Uterus (tissue), 4 donors: ENCODE results near the gene SLC16A12. TPM values are rescaled to one million over a fixed set of nuclear protein-coding genes. Genes with fewer than 3 reads are reported as not detected.
"Not testable (repeated sequence)": the region's sequence is repeated elsewhere in the genome, so short reads cannot be mapped to it uniquely, and the experiment has no call there.

Source experiments
- DNase-seq, 2 donors: peaks; one replicate each; pipeline ENCODE4 v3.0.0-alpha.2; 2019 to 2020
- H3K27ac ChIP-seq, 2 donors: fragments of 200-600 bp; sonication (generic); 1 replicate in 1 of 2; 2 replicates in 1 of 2; pipeline ENCODE4 v1.5.1; 2016 to 2018
- H3K27me3 ChIP-seq, 2 donors: fragments of 200-600 bp; sonication (generic); one replicate each; pipeline ENCODE4 v1.5.1; 2018 to 2019; ENCODE audit warnings: control low read depth in 1 of 2
- H3K36me3 ChIP-seq, 2 donors: fragments of 200-600 bp; sonication (generic); one replicate each; pipeline ENCODE4 v1.5.1; 2019; ENCODE audit warnings: control low read depth in 1 of 2
- H3K4me1 ChIP-seq, 2 donors: fragments of 200-600 bp; sonication (generic); one replicate each; pipeline ENCODE4 v1.5.1; 2018 to 2019; ENCODE audit warnings: control low read depth in 1 of 2
- H3K4me3 ChIP-seq, 2 donors: fragments of 200-600 bp; sonication (generic); 1 replicate in 1 of 2; 2 replicates in 1 of 2; pipeline ENCODE4 v1.5.1; 2018 to 2019; ENCODE audit warnings: mild to moderate bottlenecking in 1 of 2
- H3K9me3 ChIP-seq, 2 donors: fragments of 200-600 bp; sonication (generic); one replicate each; pipeline ENCODE4 v1.5.1; 2019; ENCODE audit warnings: control low read depth in 1 of 2
- CTCF ChIP-seq, 4 experiments: fragments of 200-600 bp in 2 of 4; fragments of 450-650 bp in 2 of 4; sonication (generic) in 2 of 4; IDR thresholded peaks; one replicate each; pipeline ENCODE4 v1.5.1; 2016 to 2019; ENCODE audit warnings: antibody characterized with exemption in 4 of 4, mild to moderate bottlenecking in 2 of 4, moderate library complexity in 1 of 4
- POLR2A ChIP-seq, 2 donors: fragments of 450-650 bp; IDR thresholded peaks; one replicate each; pipeline ENCODE4 v1.6.1; 2016; ENCODE audit warnings: antibody characterized with exemption in 2 of 2, mild to moderate bottlenecking in 1 of 2, moderate library complexity in 1 of 2
- intact Hi-C: fragments of 100-400 bp; cut with DNase I; formaldehyde crosslinking; loops from one replicate; pipeline ENCODE4 v1.15.1; 2023; ENCODE audit warnings: low total_unique reads
- total RNA-seq, 4 donors: library from RNA; depleted of rRNA in 3 of 4; stranded (reverse); fragments of >200 nt in 3 of 4; gene quantifications; one replicate each; pipeline versions ENCODE4 v1.1.0 to v1.2.4, GENCODE V29; 2014 to 2023
- donor health status: DM: yes; HTN: yes; CAD: no.

SLC16A12 gene
- total RNA-seq, 4 donors from 2014 or later: 0.26 to 7.4 (median 0.51) TPM

GRCh38 chr10:89452193-89452592 is 83.2 kb downstream of the SLC16A12 start:
- Histone ChIP-seq H3K4me3 (no peak overlapping the region), H3K9me3 (no peaks in the 10 kb centered on the region), H3K4me1 (no peaks in the 10 kb centered on the region), H3K36me3 (no peaks in the 10 kb centered on the region), H3K27ac (no peak overlapping the region), H3K27me3 (no peaks in the 10 kb centered on the region)
- TF ChIP-seq POLR2A (IDR thresholded peaks at IDR 0.05) (no peak), CTCF (IDR thresholded peaks at IDR 0.05) (no peak)
- DNase-seq: no peak
- intact Hi-C loops: loop anchor here (10.0 kb wide), 1 partner anchor 707 kb away; no protein-coding TSS in a partner anchor

- no peaks in the 10 kb centered on the region for H3K9me3 ChIP-seq
- no peaks in the 10 kb centered on the region for H3K27me3 ChIP-seq
- intact Hi-C loops: loop anchor here (10.0 kb wide), 1 partner anchor 706 kb away; no protein-coding TSS in a partner anchor
- H3K27ac ChIP-seq: no peak overlapping the region
- no peak for TF ChIP-seq CTCF (IDR thresholded peaks at IDR 0.05)
- TF ChIP-seq POLR2A (IDR thresholded peaks at IDR 0.05): no peak
- no peaks in the 10 kb centered on the region for H3K36me3 ChIP-seq
- no peaks in the 10 kb centered on the region for H3K4me1 ChIP-seq
- H3K4me3 ChIP-seq: no peak overlapping the region
- no peak for DNase-seq
Measured at GRCh38 chr10:89450901-89451300, 84.5 kb downstream of the SLC16A12 start.

- H3K36me3 ChIP-seq, H3K27ac ChIP-seq, H3K4me1 ChIP-seq, intact Hi-C loops, H3K27me3 ChIP-seq, H3K9me3 ChIP-seq, H3K4me3 ChIP-seq, DNase-seq: not testable (repeated sequence)
Measured at GRCh38 chr10:89444819-89445218, 90.6 kb downstream of the SLC16A12 start.

GRCh38 chr10:89442289-89442688 is 93.1 kb downstream of the SLC16A12 start:
- H3K9me3 ChIP-seq: no peaks in the 10 kb centered on the region
- H3K27ac ChIP-seq: no peak overlapping the region
- H3K4me1 ChIP-seq: no peaks in the 10 kb centered on the region
- H3K36me3 ChIP-seq: no peaks in the 10 kb centered on the region
- TF ChIP-seq CTCF (IDR thresholded peaks at IDR 0.05): no peak
- no peak for TF ChIP-seq POLR2A (IDR thresholded peaks at IDR 0.05)
- H3K27me3 ChIP-seq: no peaks in the 10 kb centered on the region
- no peak for DNase-seq
- H3K4me3 ChIP-seq: no peak overlapping the region
- intact Hi-C loops: no loop called here

GRCh38 chr10:89440226-89441009 is 95.0 kb downstream of the SLC16A12 start:
- no peaks in the 10 kb centered on the region for H3K4me1 ChIP-seq
- no peak overlapping the region for H3K27ac ChIP-seq
- H3K27me3 ChIP-seq: no peaks in the 10 kb centered on the region
- intact Hi-C loops: no loop called here
- DNase-seq: no peak
- H3K9me3 ChIP-seq: no peaks in the 10 kb centered on the region
- no peak overlapping the region for H3K4me3 ChIP-seq
- TF ChIP-seq CTCF (IDR thresholded peaks at IDR 0.05): no peak
- TF ChIP-seq POLR2A (IDR thresholded peaks at IDR 0.05): no peak
- no peaks in the 10 kb centered on the region for H3K36me3 ChIP-seq
